H54 (cell line): ENCODE data around the gene DCN.
A peak's percentile ranks its signal among the peaks of the same experiment; 100 is the strongest.
"Not testable (repeated sequence)": the region's sequence is repeated elsewhere in the genome, so short reads cannot be mapped to it uniquely, and the experiment has no call there.

ENCODE experiments used
- DNase-seq: peaks from one replicate; pipeline ENCODE4 v3.0.0; 2011; ENCODE audit warnings: low spot score, mixed read lengths; ENCODE audit not compliant: insufficient read length
- FAIRE-seq: peaks from 3 replicates; lab custom pipeline; 2011; peaks lifted over from hg19 to GRCh38; lab: Jason Lieb, UNC
- POLR2A ChIP-seq: IDR thresholded peaks from 2 replicates; pipeline ENCODE4 v1.6.1; 2011; ENCODE audit warnings: low read depth, mild to moderate bottlenecking, low read length

DCN gene, protein sequence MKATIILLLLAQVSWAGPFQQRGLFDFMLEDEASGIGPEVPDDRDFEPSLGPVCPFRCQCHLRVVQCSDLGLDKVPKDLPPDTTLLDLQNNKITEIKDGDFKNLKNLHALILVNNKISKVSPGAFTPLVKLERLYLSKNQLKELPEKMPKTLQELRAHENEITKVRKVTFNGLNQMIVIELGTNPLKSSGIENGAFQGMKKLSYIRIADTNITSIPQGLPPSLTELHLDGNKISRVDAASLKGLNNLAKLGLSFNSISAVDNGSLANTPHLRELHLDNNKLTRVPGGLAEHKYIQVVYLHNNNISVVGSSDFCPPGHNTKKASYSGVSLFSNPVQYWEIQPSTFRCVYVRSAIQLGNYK

DNA sequence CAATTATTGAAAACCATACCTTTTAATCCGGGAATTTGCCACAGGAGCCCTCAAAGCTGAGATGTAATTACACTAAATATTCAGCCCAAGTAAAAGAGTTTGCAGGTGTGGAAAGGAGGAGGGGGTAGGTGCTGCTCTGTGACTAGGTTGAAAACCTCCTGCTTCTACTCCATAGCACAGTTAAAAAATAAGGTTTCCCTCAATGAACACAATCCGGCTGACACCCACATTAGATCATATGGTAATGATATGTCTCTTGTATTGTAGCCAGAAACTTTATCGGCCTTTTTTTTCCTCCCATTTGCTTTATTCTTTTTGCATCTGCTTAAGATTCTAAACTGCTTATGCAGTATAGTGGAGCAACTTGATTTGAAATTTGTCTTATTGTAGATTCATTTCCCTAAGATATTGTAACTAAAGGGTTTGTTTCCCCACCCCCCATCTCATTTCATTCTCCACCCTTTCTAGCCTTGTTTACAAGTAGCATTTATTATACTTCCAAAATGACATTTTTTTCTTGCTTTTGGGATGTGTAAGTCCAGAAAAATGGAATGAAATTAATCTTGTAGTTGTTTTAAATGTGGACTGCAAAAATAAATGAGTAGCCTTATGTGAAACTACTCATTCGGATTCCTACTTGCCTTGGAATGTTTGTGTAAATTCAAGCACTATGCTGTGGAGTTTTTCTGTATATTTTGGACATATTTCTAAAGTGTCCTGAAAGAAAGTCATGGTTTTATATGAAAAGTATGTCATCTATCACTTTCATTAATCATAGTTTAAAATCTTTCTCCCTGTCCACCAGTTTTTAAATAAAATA lies at the start of gene DCN:
DCN (minus strand) TSS at position 182 of the 820 bp plus-strand sequence. CDS start 4,265 bp downstream, outside the sequence.
- FAIRE-seq, result no peak
- TF ChIP-seq POLR2A, result no peak

GRCh38 chr12:91230841-91231240 lies 48.2 kb upstream of the DCN start:
- FAIRE-seq (no peak), DNase-seq (no peak)
- no peak for TF ChIP-seq POLR2A

More for the DNA sequence above, at the start of gene DCN:
- no peak for DNase-seq

- FAIRE-seq, result no peak
- TF ChIP-seq POLR2A, result no peak
- no peak for DNase-seq
Measured at GRCh38 chr12:91226951-91227350, 44.3 kb upstream of the DCN start.

DNA sequence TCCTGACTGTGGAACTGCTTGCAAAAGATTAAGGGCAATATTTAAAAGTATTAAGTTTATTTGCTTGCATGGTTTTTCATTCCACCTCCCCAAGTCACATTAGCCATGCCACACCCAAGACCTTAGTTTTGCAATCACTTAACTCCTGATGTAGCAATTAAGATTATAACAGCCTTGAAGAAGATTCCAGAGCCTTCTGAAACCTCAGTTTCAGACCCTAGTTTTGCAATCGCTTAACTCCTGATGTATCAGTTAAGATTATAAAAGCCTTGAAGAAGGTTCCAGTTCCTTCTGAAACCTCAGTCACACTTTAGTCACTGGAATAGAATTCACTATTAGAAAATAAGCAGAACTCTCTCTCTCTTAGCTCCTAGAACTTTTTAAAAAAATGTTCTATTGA lies 42.7 kb upstream of the DCN start:
- FAIRE-seq (no peak), DNase-seq (no peak)
- no peak for TF ChIP-seq POLR2A

DNA sequence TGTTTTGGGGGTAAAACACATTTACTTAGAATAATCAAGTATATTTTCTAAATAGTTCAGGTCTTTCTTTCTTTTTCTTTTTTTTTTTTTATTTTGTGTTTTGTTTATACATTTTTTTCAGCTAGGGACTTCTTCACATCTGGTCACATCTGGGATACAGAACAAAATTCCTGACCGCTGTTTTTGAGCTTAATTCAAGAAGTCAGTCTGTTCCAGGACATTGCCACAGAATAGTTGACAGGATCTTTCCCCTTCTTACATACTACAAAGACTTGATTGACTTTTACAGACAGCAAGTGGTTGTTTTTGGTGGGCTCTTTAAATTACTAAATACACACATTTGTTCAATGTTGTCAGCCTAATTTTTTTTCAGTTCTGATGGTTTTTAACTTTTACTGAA lies 41.8 kb upstream of the DCN start:
- no peak for TF ChIP-seq POLR2A
- no peak for DNase-seq
- FAIRE-seq, result no peak

- no peak for DNase-seq
- no peak for TF ChIP-seq POLR2A
- peak; percentile 38 for FAIRE-seq
Measured at GRCh38 chr12:91222746-91223145, 40.1 kb upstream of the DCN start.

GRCh38 chr12:91219919-91220318 lies 37.3 kb upstream of the DCN start:
- DNase-seq, result no peak
- TF ChIP-seq POLR2A, result no peak
- FAIRE-seq, result no peak

DNA sequence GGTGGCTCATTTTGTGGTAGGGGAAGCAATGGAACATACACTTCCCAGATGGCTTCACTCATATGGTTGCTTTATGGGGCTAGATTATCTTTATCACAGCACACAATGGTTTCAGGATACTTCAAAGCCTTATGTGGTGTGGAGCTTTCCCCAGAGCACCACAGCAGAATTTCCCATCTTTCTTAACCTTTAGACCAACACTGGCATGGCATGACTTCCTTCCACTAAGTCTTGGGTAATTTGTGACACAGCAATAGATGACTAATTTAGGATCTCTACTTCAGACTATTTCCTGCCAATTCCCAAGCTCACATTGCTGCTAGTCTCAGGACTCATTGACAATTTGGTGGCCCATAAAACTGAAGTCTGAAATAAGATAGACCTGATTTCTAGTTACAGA lies 36.9 kb upstream of the DCN start:
- no peak for FAIRE-seq
- DNase-seq, result no peak
- TF ChIP-seq POLR2A, result no peak

DNA sequence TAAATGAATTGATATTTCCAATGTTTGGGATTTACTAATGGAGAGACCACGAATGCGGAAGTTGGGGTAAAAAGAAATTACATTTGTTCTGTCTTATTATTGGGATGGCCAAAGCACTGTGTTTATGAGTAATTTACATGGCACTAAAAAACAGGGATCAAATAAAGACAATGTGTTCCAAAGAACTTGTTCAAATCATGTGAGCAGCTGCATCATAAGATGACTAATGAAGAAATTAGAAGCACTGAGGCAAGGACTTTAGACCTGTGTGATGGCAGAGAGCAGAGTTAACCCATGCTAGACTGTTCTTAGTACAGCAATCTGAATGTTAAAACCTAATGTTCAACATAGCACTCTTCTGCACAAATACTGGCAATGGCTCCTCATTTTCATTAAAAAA lies 34.3 kb upstream of the DCN start:
- FAIRE-seq (no peak), DNase-seq (no peak)
- TF ChIP-seq POLR2A, result no peak

- no peak for TF ChIP-seq POLR2A
- no peak for FAIRE-seq
- DNase-seq, result no peak
Measured at GRCh38 chr12:91215940-91216454, 33.4 kb upstream of the DCN start.

- TF ChIP-seq POLR2A, result no peak
- no peak for FAIRE-seq
Measured at GRCh38 chr12:91211866-91212265, 29.2 kb upstream of the DCN start.

GRCh38 chr12:91210618-91211017 lies 28.0 kb upstream of the DCN start:
- FAIRE-seq, result no peak
- no peak for DNase-seq
- no peak for TF ChIP-seq POLR2A

More at GRCh38 chr12:91211866-91212265, 29.2 kb upstream of the DCN start:
- DNase-seq, result no peak

DNA sequence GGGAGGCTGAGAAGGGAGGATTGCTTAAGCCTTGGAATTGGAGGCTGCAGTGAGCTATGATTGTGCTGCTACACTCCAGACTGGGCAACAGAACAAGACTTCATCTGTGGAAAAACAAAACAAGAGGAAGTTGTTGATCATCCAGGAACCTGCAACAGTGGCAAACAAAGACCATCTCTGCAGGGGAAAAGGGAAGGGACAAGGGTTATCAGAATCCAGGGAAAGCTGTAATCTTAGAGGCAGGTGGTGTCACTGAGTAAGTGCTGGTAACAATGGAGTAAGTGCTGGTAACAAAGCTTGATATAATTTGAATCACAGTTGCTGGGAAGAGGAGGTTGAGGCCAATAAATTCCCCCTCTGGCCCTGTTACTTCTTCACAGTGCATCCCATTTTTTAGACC lies 27.5 kb upstream of the DCN start:
- TF ChIP-seq POLR2A, result no peak
- FAIRE-seq (no peak), DNase-seq (no peak)

GRCh38 chr12:91207301-91207700 lies 24.7 kb upstream of the DCN start:
- not testable (repeated sequence) for FAIRE-seq, DNase-seq
